Stimulated activated CD8-positive, alpha-beta memory T cell treated with anti-CD3 and anti-CD28 coated beads, Interleukin-12 subunit alpha, Interleukin-12 subunit beta, amount 100 ng/mL, for 24 hours (primary cell): Measurements from ENCODE around the gene SMIM41.

Experiments
- DNase-seq: peaks from one replicate; pipeline ENCODE4 v3.0.0-alpha.2; 2020; ENCODE audit errors: extremely low read depth

Gene SMIM41

DNA sequence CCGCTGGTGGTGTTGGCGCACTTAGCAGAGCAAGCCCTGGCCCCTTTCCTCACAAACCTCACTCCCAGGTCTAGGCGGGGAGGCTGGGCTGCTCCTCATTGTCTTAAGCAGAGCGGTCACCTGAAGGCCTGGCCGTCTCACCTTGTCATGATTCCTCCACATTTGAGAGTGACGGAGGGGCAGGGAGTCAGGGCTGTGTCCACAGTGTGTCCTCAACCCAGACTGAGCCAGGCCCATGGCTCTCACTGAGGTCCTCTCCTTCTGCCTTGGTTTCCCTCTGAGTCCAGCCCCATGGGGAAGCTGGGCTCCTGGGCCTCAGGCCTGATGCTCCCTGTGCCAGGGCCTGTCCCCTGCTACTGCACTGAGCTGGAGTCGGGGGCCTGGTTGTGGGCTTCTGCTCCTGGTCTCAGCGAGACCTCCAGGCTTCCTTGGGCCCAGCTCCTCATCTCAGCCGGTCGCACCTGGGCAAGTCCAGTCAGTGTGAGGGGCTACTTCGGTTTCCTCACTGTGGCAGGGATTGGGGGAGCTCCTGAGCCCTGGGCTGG lies 67.4 kb downstream of the SMIM41 start:
- no peak for DNase-seq

DNA sequence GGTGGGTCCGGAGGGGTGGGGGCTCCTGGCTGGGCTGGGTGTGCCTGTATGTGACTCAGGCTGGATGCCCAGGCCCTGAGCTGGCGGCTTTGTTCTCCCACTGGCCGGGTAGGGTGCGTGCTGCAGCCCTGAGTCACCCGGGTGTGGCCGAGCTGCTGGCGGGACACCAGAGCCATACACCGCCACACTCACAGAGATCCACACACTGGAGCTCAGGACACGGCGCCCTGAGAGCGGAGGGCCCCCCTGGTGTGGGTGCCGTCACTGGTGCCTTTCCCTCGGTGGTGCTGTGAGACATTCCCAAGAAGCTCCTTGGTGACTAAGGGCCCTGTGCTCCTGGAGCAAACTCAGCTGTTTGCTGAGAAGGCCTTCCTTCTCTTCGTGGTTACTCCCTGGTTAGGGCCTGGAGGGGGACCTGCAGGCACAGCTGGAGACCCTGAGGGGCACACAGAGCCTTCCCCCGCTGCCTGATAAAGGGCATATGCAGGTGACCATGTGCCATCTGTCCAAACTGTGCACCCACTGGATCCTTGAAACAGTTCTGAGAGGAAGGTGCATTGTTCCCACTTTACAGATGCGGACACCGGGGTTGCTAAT lies 68.0 kb downstream of the SMIM41 start:
- no peak for DNase-seq

DNA sequence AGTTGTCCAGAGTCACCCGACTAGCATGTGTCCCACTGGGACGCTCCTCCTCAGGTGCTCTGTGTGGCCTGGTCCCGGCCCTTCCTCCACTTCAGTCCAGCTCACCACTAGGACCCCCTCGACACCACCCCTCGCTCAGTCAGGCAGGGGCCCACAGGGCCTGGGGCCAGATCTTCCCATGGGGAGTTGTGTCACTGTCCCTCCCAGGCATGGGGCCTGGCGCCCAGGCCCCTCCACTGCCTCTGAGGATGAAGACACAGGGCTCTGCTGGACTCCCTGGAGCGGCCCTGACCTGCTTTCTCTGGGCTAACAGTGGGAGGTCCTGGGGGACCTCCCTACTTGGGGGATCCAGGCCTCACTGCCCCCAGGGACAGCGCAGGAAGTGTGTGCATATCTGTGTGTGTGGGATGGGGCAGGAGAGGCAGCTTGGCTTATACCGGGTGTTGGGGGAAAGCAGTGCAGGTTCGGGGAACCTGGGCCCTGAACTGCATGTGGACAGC lies 68.5 kb downstream of the SMIM41 start:
- DNase-seq = no peak

DNA sequence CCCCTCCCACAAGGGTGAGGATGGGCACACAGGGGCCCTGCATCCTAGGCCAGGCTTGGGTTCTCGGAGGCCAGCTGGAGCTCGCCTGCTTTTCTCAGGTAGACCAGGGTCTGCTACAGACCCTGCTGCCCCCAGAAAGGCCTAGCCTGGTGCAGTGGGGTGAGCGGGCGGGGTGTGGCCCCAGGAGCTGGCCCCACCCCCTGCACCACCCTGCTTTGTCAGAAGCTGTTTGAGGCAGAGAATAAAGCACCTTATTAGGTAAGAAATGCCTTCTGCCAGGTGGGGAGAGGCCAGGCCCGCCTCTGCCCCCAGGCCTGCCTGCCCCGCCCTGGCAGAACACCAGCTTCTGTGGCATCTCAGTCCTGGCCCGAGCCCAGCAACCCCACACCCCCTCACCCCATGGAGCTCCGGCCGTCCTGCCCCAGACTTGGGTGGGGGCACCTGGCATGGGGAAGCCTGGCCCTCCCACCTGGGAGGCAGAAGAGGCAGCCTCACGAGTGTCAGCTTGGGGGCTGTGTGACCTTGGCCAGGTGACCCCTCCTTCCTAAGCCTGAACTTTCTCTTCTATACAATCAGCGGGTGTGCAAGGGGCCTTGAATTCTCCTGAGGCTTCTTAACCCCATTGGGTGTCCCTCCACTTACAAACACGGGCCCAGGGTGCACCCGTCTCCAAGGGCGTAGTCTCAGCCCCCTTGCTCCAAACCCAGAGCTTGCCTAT lies 69.1 kb downstream of the SMIM41 start:
- DNase-seq = no peak

DNA sequence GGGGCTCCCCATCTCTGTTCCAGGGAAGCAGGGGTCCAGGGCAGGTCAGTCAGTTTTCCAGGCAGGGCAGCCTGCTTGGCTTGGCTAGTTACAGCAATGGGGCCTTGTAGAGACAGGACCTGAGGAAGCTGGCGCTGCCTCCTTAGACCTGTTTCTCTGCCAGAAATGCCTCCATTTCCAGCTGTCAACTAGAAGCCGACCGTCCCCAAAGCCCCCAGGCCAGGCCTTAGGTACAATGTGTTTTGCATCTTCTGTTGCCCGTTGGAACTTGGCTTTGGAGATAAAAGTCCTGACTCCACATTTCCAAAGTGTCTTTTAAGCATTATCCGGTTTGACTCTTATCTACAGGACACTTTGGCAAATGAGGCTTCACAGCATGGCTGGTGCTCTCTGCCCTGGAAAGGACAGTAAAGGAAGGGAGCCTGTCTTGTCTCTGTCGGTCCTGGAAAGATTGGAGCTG lies 69.7 kb downstream of the SMIM41 start:
- DNase-seq = no peak

DNA sequence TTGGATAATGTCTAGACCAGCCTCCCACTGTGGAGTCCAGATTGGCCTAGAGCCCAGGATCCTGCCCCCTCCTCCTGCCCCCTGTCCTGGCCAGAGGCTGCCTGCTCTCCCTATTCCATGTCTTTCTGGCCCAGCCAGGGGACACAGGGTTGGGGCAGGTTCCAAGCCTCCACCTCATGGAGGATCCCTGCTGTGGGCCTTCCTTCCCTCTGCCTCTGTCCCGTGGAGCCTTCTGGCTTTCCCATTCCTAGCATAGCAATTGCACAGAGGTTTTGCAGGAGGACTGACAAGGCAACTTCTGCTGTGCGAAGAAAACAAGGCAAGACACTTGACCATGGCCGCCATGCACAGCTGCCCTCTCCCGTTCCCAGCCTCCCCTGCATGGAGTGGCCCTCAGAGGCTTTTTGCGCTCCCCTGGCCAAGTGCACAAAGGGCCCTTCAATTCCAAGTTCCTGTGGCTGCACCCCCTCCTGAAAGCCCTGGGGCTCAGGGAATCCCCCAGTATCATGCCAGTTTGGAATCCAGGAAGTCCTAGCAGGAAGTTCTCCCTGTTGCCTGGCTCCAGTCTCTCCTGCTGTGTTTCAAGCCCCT lies 70.2 kb downstream of the SMIM41 start:
- DNase-seq = no peak

DNA sequence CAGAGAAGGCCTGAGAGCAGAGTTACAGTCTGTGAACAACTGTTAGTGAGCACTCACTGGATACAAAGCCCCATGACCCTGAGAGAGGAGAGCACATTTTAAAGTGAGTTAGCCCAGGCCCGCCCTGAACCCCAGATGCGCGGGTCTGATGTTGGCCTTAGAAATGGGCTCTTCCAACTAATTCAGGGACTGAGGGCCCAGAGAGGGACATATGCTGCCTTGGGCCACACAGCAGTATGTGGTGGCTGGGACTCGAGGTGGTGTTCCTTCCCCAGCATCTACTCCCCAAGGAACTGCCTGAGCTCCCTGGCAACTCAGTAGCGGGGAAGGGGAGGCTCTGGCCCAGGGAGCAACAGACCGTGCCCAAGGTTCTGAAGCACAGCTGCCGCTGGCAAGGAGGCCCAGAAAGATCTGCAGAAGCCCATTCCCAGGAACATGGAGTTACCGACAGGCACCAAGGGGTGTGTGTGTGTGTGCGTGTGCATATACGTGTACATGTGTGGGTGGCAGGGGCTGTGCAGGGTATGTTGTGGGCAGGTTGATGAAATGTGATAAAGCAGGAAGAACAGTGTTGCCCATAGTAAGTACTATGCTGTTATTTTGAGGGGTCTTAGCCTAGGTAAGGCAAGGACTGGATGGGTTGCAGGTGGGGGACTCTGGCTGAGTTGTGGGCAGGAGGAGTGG lies 71.8 kb downstream of the SMIM41 start:
- DNase-seq = no peak

DNA sequence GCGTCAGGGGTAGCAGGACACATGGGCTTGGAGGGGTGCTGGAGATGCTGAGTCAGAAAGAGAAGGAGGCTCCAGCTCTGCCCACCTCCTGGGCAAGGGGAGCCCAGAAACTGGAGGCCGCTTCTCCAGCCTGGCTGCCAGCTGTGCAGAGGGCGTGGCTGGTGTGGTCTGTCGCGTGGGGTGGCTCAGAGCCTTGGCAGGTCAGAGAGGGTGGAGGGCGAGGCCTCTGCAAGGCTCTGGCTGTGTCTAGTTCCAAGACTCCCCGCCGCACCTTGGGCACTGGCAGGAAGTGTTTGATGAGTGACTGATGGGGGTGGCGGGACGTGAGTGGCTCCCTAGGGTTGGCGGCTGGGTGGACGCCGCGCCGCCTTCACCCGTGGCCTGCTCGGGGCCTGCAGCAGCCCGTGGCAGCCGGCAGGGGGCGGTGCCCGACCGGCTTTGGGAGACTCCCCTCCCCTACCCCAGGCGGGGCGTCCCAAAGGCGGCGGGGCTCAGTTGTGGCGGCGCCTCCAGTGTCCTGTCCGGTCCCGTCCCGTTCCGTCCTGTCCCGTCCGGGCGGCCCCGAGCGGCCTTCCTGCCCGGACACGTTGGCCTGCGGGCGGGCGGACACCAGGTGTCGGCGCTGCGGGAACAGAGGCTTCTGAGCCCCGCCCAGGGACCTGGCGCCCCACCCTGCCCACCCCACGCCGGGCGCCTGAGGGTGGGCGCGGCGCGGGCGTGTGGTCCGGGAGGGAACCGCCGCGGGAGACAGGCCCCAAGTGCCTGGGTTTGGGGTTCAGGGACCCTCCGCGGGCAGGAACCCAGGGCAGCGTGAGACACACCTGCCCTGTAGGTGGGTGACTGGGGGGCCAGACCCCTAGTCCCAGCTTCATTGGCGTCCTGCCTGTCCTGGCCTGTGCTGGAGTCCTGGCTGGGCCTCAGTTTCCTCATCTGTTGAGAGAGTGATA lies 72.6 kb downstream of the SMIM41 start:
- peak; percentile 24 for DNase-seq

DNA sequence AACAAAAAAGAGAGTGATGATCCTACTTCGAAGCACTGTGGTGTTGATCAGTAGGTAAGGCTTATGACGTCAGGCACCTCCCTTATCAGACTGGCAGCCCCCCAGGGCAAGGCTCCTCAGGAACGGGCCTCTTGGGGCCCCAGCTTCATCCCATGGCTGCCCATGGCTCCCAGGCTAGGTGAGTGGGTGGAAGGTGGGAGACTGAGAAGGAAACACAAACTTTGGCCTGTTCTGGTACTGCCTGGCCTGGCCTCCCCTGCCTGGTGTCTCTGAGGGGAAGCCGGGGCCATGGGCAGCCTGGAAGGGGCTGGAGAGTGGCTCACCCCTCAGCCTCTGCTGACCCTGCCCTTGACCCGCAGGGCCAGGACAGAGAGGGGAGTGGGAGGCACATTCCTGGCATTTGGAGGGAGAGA lies 73.4 kb downstream of the SMIM41 start:
- DNase-seq = no peak

DNA sequence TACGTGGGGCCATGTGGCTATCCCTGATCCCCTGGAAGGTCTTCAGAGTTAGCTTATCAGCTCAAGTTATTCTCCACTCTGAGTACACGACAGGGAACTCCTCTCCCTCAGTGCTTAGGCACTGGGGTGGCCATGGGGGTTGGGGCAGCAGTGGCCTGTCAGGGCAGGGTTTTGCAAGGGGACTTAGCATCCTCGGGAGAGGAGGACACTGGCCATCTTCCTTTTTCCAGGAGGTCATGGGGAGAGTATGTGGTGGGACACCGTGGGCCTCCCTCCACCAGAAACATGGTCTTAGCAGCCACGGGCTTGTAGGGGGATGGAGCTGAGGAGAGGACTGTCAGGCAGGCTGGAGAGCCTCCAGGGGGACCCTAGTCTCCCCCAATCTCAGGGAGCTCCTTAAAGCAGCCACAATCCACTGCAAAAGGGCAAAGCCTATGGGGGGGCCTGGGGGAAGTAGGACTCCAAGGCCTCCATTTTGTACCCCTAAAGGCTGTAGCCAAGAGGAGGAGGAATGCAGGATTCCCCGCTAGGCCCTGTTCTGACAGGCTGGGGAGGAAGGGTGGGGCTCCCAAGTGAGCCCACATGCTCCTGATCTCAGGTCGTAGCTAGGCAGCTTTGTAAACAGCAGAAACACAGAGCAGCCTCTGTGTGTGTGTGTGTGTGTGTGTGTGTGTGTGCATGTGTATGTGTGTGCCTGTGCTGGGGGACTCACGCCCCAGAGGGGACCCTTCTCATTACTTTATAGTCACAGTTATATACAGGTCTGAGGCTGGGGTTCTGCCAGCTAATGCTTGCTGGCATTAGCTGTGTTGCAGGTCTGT lies 75.8 kb downstream of the SMIM41 start:
- DNase-seq = no peak

DNA sequence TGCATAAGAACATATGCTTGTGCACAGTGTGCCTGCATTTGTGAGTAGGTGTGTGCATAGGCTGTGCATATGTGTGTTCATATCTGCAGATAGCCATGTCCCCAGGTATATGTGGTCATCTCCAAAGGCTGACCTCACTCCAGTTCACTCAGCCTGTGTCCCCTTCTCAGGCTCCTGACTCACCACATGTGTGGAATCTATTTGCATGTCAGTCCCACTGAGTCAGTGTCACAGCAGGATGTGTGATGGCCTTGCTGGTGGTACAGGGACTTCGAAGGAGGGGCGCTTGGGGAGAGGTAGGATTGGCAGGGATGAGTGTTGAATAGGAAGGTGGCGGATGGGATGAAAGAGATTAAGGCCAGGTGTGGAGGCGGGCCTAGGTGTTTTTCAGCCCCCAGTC lies 76.8 kb downstream of the SMIM41 start:
- no peak for DNase-seq

DNA sequence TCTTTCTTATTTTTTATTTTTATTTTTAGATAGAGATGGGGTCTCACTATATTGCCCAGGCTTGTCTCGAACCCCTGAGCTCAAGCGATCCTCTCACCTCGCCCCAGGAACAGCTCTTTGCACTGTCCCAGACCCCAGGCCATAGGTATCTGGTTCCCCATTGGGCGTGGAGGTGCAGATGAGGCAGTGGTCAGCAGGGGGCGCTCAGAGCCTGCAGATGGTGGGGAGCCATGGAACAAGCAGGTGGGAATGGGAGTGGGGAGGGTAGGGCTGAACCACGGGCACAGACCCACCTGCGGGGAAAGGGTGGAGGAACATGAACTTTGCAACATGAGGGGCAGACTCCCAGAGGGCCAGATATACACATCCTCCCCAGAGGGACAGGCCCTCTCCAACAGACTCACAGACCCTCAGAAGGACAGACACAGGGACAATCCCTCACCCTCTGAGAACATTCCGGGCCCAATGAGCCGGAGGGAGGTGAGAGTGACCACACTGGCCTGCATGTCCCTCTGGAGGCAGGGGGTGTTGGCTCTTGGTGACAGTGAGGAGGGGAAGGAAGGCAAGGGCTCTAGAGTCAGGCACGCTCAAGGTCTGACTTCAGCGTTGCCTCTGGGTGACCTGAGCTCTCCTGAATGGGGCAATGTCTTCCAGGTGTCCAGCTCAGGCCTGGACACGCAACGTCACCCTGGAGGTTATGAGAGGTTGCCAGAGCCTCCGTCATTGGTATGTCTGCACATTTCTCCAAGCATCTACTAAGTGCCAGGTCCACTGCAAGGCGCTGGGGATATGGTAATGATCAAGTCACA lies 77.5 kb downstream of the SMIM41 start:
- DNase-seq = peak; percentile 25

DNA sequence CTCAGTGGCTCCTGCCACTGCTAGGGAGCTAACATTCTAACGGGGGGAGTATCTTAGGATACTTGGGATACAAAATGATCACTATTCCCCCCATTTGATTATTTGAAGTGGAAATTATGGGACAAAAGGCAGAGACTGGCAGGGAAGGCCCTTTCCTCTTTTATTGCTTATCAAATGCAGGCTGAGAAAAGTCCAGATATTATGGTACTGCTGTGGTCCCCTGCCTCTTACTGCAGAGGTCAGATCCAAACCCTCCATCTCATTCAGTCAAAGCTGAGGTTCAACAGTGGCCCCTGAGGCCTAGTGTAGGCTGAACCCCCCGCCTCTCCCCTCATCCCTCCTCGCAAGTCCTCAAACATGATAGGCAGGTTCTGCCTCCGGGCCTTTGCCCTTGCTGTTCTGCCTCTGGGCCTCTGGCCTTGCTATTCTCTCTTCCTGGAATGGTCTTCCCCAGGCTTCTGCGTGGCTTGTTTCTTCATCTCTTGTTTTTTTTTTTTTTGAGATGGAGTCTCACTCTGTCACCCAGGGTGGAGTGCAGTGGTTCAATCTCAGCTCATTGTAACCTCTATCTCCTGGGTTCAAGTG lies 78.2 kb downstream of the SMIM41 start:
- DNase-seq = no peak
